ENCODE measurements around the gene PRELID2.

DNA sequence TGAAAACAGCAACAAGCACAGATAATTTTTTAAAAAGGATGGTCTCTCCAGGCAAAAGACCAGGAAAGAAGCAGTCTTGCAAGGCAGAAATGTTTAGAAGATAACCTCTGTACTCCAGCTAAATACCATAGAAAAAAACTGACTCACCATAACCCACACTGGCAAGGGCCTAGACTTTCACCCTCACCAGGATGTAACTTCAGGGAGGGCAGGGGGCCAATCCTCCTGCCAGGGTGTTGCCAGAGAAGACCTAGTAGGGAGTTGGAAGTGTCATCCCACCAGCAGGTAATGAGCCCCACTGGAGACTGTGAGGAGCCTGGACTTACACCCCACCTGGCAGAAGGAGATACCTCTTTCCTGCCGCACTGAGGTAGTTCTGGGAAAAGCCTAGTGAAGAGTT lies 97.6 kb downstream of the PRELID2 start:
- TF ChIP-seq, protein P1, sequence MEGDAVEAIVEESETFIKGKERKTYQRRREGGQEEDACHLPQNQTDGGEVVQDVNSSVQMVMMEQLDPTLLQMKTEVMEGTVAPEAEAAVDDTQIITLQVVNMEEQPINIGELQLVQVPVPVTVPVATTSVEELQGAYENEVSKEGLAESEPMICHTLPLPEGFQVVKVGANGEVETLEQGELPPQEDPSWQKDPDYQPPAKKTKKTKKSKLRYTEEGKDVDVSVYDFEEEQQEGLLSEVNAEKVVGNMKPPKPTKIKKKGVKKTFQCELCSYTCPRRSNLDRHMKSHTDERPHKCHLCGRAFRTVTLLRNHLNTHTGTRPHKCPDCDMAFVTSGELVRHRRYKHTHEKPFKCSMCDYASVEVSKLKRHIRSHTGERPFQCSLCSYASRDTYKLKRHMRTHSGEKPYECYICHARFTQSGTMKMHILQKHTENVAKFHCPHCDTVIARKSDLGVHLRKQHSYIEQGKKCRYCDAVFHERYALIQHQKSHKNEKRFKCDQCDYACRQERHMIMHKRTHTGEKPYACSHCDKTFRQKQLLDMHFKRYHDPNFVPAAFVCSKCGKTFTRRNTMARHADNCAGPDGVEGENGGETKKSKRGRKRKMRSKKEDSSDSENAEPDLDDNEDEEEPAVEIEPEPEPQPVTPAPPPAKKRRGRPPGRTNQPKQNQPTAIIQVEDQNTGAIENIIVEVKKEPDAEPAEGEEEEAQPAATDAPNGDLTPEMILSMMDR (conservative IDR thresholded peaks at IDR 0.05 in 1 of 2, IDR thresholded peaks at IDR 0.05 in 1 of 2; ENCODE audit: extremely low read depth in 1 of 2, insufficient read depth in 1 of 2, low read depth in 1 of 2, low read length in 2 of 2), result no peak
- TF ChIP-seq EZH2 (IDR thresholded peaks at IDR 0.05; ENCODE audit: borderline replicate concordance, low read length), result no peak

Data from mammary epithelial cell (primary cell).